Breast epithelium (tissue), 4 donors: ENCODE results near the gene IVD. TPM values are rescaled to one million over a fixed set of nuclear protein-coding genes. Genes with fewer than 3 reads are reported as not detected.

Experiments
- DNase-seq, 2 donors: peaks; one replicate each; pipeline ENCODE4 v3.0.0-alpha.2; 2019; ENCODE audit warnings: low spot score in 2 of 2
- H3K27ac ChIP-seq, 2 donors: fragments of 200-600 bp; sonication (generic) in 1 of 2; one replicate each; pipeline ENCODE4 v1.5.1; 2016 to 2019; ENCODE audit warnings: mild to moderate bottlenecking in 1 of 2
- H3K27me3 ChIP-seq, 2 donors: fragments of 200-600 bp; sonication (generic) in 1 of 2; one replicate each; pipeline versions ENCODE4 v1.5.1 to v1.6.0; 2017 to 2019; ENCODE audit warnings: control low read depth in 1 of 2, mild to moderate bottlenecking in 1 of 2
- H3K36me3 ChIP-seq: fragments of 200-600 bp; one replicate; pipeline ENCODE4 v1.5.1; 2019
- H3K4me1 ChIP-seq, 2 donors: fragments of 200-600 bp; sonication (generic); one replicate each; pipeline ENCODE4 v1.5.1; 2016 to 2019; ENCODE audit warnings: control low read depth in 1 of 2
- H3K4me3 ChIP-seq, 3 donors: fragments of 200-600 bp; sonication (generic); 1 replicate in 2 of 3; 2 replicates in 1 of 3; pipeline ENCODE4 v1.5.1; 2016 to 2019; ENCODE audit warnings: mild to moderate bottlenecking in 3 of 3, moderate library complexity in 2 of 3
- H3K9me3 ChIP-seq, 2 donors: fragments of 200-600 bp; sonication (generic) in 1 of 2; one replicate each; pipeline ENCODE4 v1.5.1; 2016 to 2019; ENCODE audit warnings: control low read depth in 1 of 2
- CTCF ChIP-seq, 3 donors: fragments of 450-650 bp; IDR thresholded peaks; one replicate each; pipeline ENCODE4 v1.5.1; 2016 to 2017; ENCODE audit warnings: antibody characterized with exemption in 3 of 3, mild to moderate bottlenecking in 3 of 3, moderate library complexity in 3 of 3
- POLR2A ChIP-seq: fragments of 450-650 bp; IDR thresholded peaks from one replicate; pipeline ENCODE4 v1.6.1; 2016; ENCODE audit warnings: antibody characterized with exemption, mild to moderate bottlenecking, moderate library complexity
- POLR2AphosphoS5 ChIP-seq, 3 donors: sonication (generic); formaldehyde crosslinking; IDR thresholded peaks; one replicate each; pipeline ENCODE4 v1.6.1; 2017; ENCODE audit warnings: antibody characterized with exemption in 3 of 3
- intact Hi-C: fragments of 100-400 bp; cut with DNase I; formaldehyde crosslinking; loops from one replicate; pipeline ENCODE4 v1.15.1; 2023; ENCODE audit warnings: low total_unique reads
- total RNA-seq, 3 donors: library from RNA; depleted of rRNA; stranded (reverse); fragments of >200 nt; gene quantifications; one replicate each; pipeline ENCODE4 v1.1.0, GENCODE V29; 2016

The IVD gene
- total RNA-seq, 3 donors from 2014 or later, result 43.8 to 72.7 (median 62.6) TPM

GRCh38 chr15:40463886-40464545, 58.4 kb downstream of the IVD start:
- no peak for TF ChIP-seq CTCF (IDR thresholded peaks at IDR 0.05)
- no peak for TF ChIP-seq POLR2A
- TF ChIP-seq POLR2AphosphoS5 (IDR thresholded peaks at IDR 0.05), result no peak
- H3K27ac ChIP-seq, result no peak overlapping the region
- intact Hi-C loops, result no loop called here
- H3K4me1 ChIP-seq, result no peaks in the 10 kb centered on the region
- DNase-seq, result no peak
- no peak overlapping the region for H3K4me3 ChIP-seq
- no peaks in the 10 kb centered on the region for H3K27me3 ChIP-seq
- H3K36me3 ChIP-seq, result no peaks in the 10 kb centered on the region
- no peaks in the 10 kb centered on the region for H3K9me3 ChIP-seq

GRCh38 chr15:40464595-40465185, 59.1 kb downstream of the IVD start:
- no peak for DNase-seq
- no peak overlapping the region for H3K27ac ChIP-seq
- H3K4me1 ChIP-seq, result no peaks in the 10 kb centered on the region
- no peaks in the 10 kb centered on the region for H3K36me3 ChIP-seq
- H3K9me3 ChIP-seq, result no peaks in the 10 kb centered on the region
- TF ChIP-seq CTCF (IDR thresholded peaks at IDR 0.05), result no peak
- TF ChIP-seq POLR2A, result no peak
- TF ChIP-seq POLR2AphosphoS5 (IDR thresholded peaks at IDR 0.05), result no peak
- H3K4me3 ChIP-seq, result no peak overlapping the region
- H3K27me3 ChIP-seq, result no peaks in the 10 kb centered on the region
- intact Hi-C loops, result no loop called here

GRCh38 chr15:40465939-40466338, 60.3 kb downstream of the IVD start:
- intact Hi-C loops, result no loop called here
- no peak for DNase-seq
- Histone ChIP-seq H3K9me3 (no peaks in the 10 kb centered on the region), H3K4me1 (no peaks in the 10 kb centered on the region), H3K36me3 (no peaks in the 10 kb centered on the region), H3K4me3 (no peak overlapping the region), H3K27ac (no peak overlapping the region), H3K27me3 (no peaks in the 10 kb centered on the region)
- TF ChIP-seq CTCF (IDR thresholded peaks at IDR 0.05) (no peak), POLR2AphosphoS5 (IDR thresholded peaks at IDR 0.05) (no peak), POLR2A (no peak)

- Histone ChIP-seq H3K27me3 (no peaks in the 10 kb centered on the region), H3K4me1 (no peaks in the 10 kb centered on the region), H3K36me3 (no peaks in the 10 kb centered on the region), H3K4me3 (no peak overlapping the region), H3K9me3 (no peaks in the 10 kb centered on the region), H3K27ac (no peak overlapping the region)
- TF ChIP-seq POLR2A (no peak), POLR2AphosphoS5 (IDR thresholded peaks at IDR 0.05) (no peak), CTCF (IDR thresholded peaks at IDR 0.05) (no peak)
- no peak for DNase-seq
- intact Hi-C loops, result no loop called here
These were observed 61.0 kb downstream of the IVD start for GRCh38 chr15:40466426-40467260.

- TF ChIP-seq CTCF (IDR thresholded peaks at IDR 0.05), result no peak
- no peak for TF ChIP-seq POLR2A
- TF ChIP-seq POLR2AphosphoS5 (IDR thresholded peaks at IDR 0.05), result no peak
- no peaks in the 10 kb centered on the region for H3K36me3 ChIP-seq
- H3K4me1 ChIP-seq, result no peaks in the 10 kb centered on the region
- H3K9me3 ChIP-seq, result no peaks in the 10 kb centered on the region
- no peak overlapping the region for H3K4me3 ChIP-seq
- no peaks in the 10 kb centered on the region for H3K27me3 ChIP-seq
- DNase-seq, result no peak
- no peak overlapping the region for H3K27ac ChIP-seq
- intact Hi-C loops, result no loop called here
These were observed 61.6 kb downstream of the IVD start for GRCh38 chr15:40467261-40467615.
